ENCODE results near the gene MAPRE2.

GRCh38 chr18:35179906-35180305, 138.7 kb downstream of the MAPRE2 start:
- TF ChIP-seq SUZ12 (IDR thresholded peaks at IDR 0.05; ENCODE audit: extremely low read depth, insufficient read depth, insufficient read length) (no peak), ZNF274 (IDR thresholded peaks at IDR 0.05; ENCODE audit: low read depth, low read length) (no peak)

Data from NT2/D1 (cell line).